Endothelial cell of hepatic sinusoid (primary cell): Measurements from ENCODE around the gene LCN6.
"Not testable (repeated sequence)": the region's sequence is repeated elsewhere in the genome, so short reads cannot be mapped to it uniquely, and the experiment has no call there.

Experiments
- in situ Hi-C: cut with HindIII; loops from 2 replicates; pipeline ENCODE4 v1.10.0; 2017; ENCODE audit warnings: low sequenced_read_pairs

Gene LCN6

GRCh38 chr9:136760834-136761544 lies 12.7 kb upstream of the LCN6 start:
- in situ Hi-C loops = not testable (repeated sequence)

- in situ Hi-C loops = no loop called here
Measured at GRCh38 chr9:136760424-136760823, 12.1 kb upstream of the LCN6 start.

- in situ Hi-C loops = no loop called here
Measured at GRCh38 chr9:136759436-136760325, 11.4 kb upstream of the LCN6 start.

- in situ Hi-C loops = no loop called here
Measured at GRCh38 chr9:136759001-136759400, 10.7 kb upstream of the LCN6 start.

GRCh38 chr9:136757751-136758140 lies 9.4 kb upstream of the LCN6 start:
- in situ Hi-C loops = no loop called here

GRCh38 chr9:136757328-136757727 lies 9.0 kb upstream of the LCN6 start:
- in situ Hi-C loops = no loop called here

GRCh38 chr9:136756836-136757235 lies 8.5 kb upstream of the LCN6 start:
- in situ Hi-C loops = no loop called here

- in situ Hi-C loops = no loop called here
Measured at GRCh38 chr9:136756134-136756438, 7.8 kb upstream of the LCN6 start.

- in situ Hi-C loops = not testable (repeated sequence)
Measured at GRCh38 chr9:136755302-136756133, 7.2 kb upstream of the LCN6 start.

- in situ Hi-C loops = no loop called here
Measured at GRCh38 chr9:136754626-136755301, 6.4 kb upstream of the LCN6 start.

GRCh38 chr9:136754059-136754572 lies 5.8 kb upstream of the LCN6 start:
- in situ Hi-C loops = no loop called here

GRCh38 chr9:136753371-136754058 lies 5.2 kb upstream of the LCN6 start:
- in situ Hi-C loops = no loop called here

- in situ Hi-C loops = no loop called here
Measured at GRCh38 chr9:136751814-136752213, 3.5 kb upstream of the LCN6 start.

- in situ Hi-C loops = no loop called here
Measured at GRCh38 chr9:136751244-136751643, 2.9 kb upstream of the LCN6 start.

GRCh38 chr9:136750526-136750925 lies 2.2 kb upstream of the LCN6 start:
- in situ Hi-C loops = no loop called here

GRCh38 chr9:136748666-136749611 lies 614 bp upstream of the LCN6 start:
- in situ Hi-C loops = no loop called here

GRCh38 chr9:136747161-136748060 lies 914 bp downstream of the LCN6 start:
- in situ Hi-C loops = no loop called here

GRCh38 chr9:136746621-136747020 lies 1.7 kb downstream of the LCN6 start:
- in situ Hi-C loops = no loop called here
